AG04449 (cell line): Measurements from ENCODE around the gene MND1.

Source experiments
- CTCF ChIA-PET: fragments of 350-600 bp; formaldehyde crosslinking; extraction: SDS; loops from one replicate; lab custom pipeline; 2021; ENCODE audit warnings: antibody characterized with exemption; lab: Yijun Ruan, JAX
- POLR2A ChIA-PET: fragments of 400-600, 350-600 bp; formaldehyde crosslinking; extraction: SDS; loops from one replicate; lab custom pipeline; 2020; ENCODE audit warnings: antibody characterized with exemption, inconsistent platforms; lab: Yijun Ruan, JAX
- DNase-seq: peaks from one replicate; pipeline ENCODE4 v3.0.0-alpha.2; 2010; ENCODE audit warnings: low read depth, low spot score
- H3K4me3 ChIP-seq: 2 replicates; pipeline ENCODE4 v1.5.1; 2011; ENCODE audit warnings: low read depth, mild to moderate bottlenecking, control low read depth, low read length
- CTCF ChIP-seq: IDR thresholded peaks from one replicate; pipeline ENCODE4 v1.5.1; 2011; ENCODE audit warnings: mild to moderate bottlenecking, moderate library complexity, low read length, control low read depth, inconsistent platforms; ENCODE audit not compliant: insufficient read depth; ENCODE audit errors: missing control alignments

MND1 gene

GRCh38 chr4:153464068-153464467 lies 119.6 kb downstream of the MND1 start:
- DNase-seq, result no peak
- POLR2A ChIA-PET, result interaction anchor here (0.6 kb wide), 1 partner anchor 20 kb away, joined by 3 read pairs; no protein-coding TSS in a partner anchor
- no peak for TF ChIP-seq CTCF
- H3K4me3 ChIP-seq, result no peak overlapping the region
- CTCF ChIA-PET, result interaction anchor here (0.8 to 1.5 kb wide), 3 partner anchors 17 to 110 kb away, joined by 3 read pairs; no protein-coding TSS in a partner anchor
